Small intestine (tissue), 7 donors: ENCODE results near the gene HES3. TPM values are rescaled to one million over a fixed set of nuclear protein-coding genes. Genes with fewer than 3 reads are reported as not detected.

Experiments
- DNase-seq, 2 donors: peaks; one replicate each; pipeline versions ENCODE4 v3.0.0 to v3.0.0-alpha.2; 2013
- FAIRE-seq: peaks from 2 replicates; lab custom pipeline; 2012; peaks lifted over from hg19 to GRCh38; lab: Jason Lieb, UNC
- H3K27ac ChIP-seq, 3 donors: one replicate each; pipeline ENCODE4 v1.5.1; 2013; ENCODE audit warnings: low read length in 2 of 3, mild to moderate bottlenecking in 2 of 3, control low read depth in 1 of 3, inconsistent platforms in 1 of 3, low read depth in 1 of 3, moderate library complexity in 1 of 3
- H3K27me3 ChIP-seq, 3 donors: one replicate each; pipeline ENCODE4 v1.6.1; 2013; ENCODE audit warnings: low read length in 3 of 3, inconsistent platforms in 1 of 3; ENCODE audit not compliant: control insufficient read depth in 3 of 3, insufficient read depth in 3 of 3
- H3K36me3 ChIP-seq, 3 donors: one replicate each; pipeline ENCODE4 v1.6.1; 2013; ENCODE audit warnings: low read length in 3 of 3, inconsistent platforms in 1 of 3, low read depth in 1 of 3, mild to moderate bottlenecking in 1 of 3, moderate library complexity in 1 of 3; ENCODE audit not compliant: control insufficient read depth in 3 of 3, insufficient read depth in 2 of 3
- H3K4me1 ChIP-seq, 3 donors: one replicate each; pipeline ENCODE4 v1.6.1; 2013; ENCODE audit warnings: low read length in 2 of 3, inconsistent platforms in 1 of 3, low read depth in 1 of 3, mild to moderate bottlenecking in 1 of 3, moderate library complexity in 1 of 3; ENCODE audit not compliant: control insufficient read depth in 3 of 3, insufficient read depth in 2 of 3
- H3K4me3 ChIP-seq, 3 donors: one replicate each; pipeline ENCODE4 v1.5.1; 2013; ENCODE audit warnings: low read length in 3 of 3, control low read depth in 1 of 3, inconsistent platforms in 1 of 3, low read depth in 1 of 3, mild to moderate bottlenecking in 1 of 3, moderate library complexity in 1 of 3
- H3K9me3 ChIP-seq, 2 donors: one replicate each; pipeline ENCODE4 v1.6.1; 2013; ENCODE audit warnings: low read depth in 1 of 2, low read length in 1 of 2; ENCODE audit not compliant: control insufficient read depth in 2 of 2, insufficient read depth in 1 of 2
- WGBS, 3 donors: extraction: QIAGEN DNeasy Blood & Tissue Kit; methylation state at CpG; one replicate each; pipeline ENCODE4 v1.1.7; 2013; 5-methylcytosine and 5-hydroxymethylcytosine counted together
- polyA plus RNA-seq, 4 donors: library from polyadenylated mRNA; stranded (reverse) in 3 of 4; unstranded in 1 of 4; fragments of 200-250 nt in 3 of 4; fragments of 120-200 nt in 1 of 4; gene quantifications; one replicate each; pipeline versions ENCODE4 v1.2.1 to v1.2.3, GENCODE V29; 2013
- donor health status: healthy with polysubstance abuse.
- donor health status: control.
- donor health status: control.
- donor health status: Bipolar disorder and iron deficiency.
- donor health status: healthy.

Gene HES3
- polyA plus RNA-seq, 4 donors, result not detected

- Histone ChIP-seq H3K27me3 (peaks cover 0 to 10% (median 5%) of the 10 kb centered on the region in 3 donors), H3K36me3 (peaks cover 0 to 48% (median 0%) of the 10 kb centered on the region in 3 donors), H3K27ac (no peak overlapping the region), H3K4me1 (peaks cover 0 to 11% (median 0%) of the 10 kb centered on the region in 3 donors), H3K9me3 (no peaks in the 10 kb centered on the region), H3K4me3 (no peak overlapping the region)
- DNase-seq (no peak), FAIRE-seq (no peak)
- WGBS, 3 donors, result 85 to 95% (median 91%) methylated on average over 4 of the region's 4 CpGs
Observed at GRCh38 chr1:6252374-6252710, 8.4 kb downstream of the HES3 start.

GRCh38 chr1:6253380-6253779, 9.4 kb downstream of the HES3 start:
- Histone ChIP-seq H3K4me3 (no peak overlapping the region), H3K4me1 (peaks cover 0 to 11% (median 0%) of the 10 kb centered on the region in 3 donors), H3K36me3 (peaks cover 0 to 50% (median 0%) of the 10 kb centered on the region in 3 donors), H3K9me3 (no peaks in the 10 kb centered on the region), H3K27ac (no peak overlapping the region), H3K27me3 (peaks cover 0 to 6% (median 5%) of the 10 kb centered on the region in 3 donors)
- no peak for DNase-seq
- FAIRE-seq, result no peak
- 90 to 97% (median 94%) methylated on average over 9 of the region's 9 CpGs for WGBS, 3 donors

GRCh38 chr1:6254691-6255090, 10.7 kb downstream of the HES3 start:
- Histone ChIP-seq H3K4me3 (no peak overlapping the region), H3K27ac (no peak overlapping the region), H3K9me3 (no peaks in the 10 kb centered on the region), H3K4me1 (peaks cover 0 to 14% (median 2%) of the 10 kb centered on the region in 3 donors), H3K27me3 (peaks cover 0 to 6% (median 5%) of the 10 kb centered on the region in 3 donors), H3K36me3 (peaks cover 0 to 50% (median 0%) of the 10 kb centered on the region in 3 donors)
- FAIRE-seq (no peak), DNase-seq (no peak)
- 86 to 93% (median 92%) methylated on average over 16 of the region's 16 CpGs for WGBS, 3 donors

GRCh38 chr1:6256645-6257044, 12.7 kb downstream of the HES3 start:
- Histone ChIP-seq H3K4me3 (no peak overlapping the region), H3K36me3 (peaks cover 0 to 39% (median 0%) of the 10 kb centered on the region in 3 donors), H3K9me3 (no peaks in the 10 kb centered on the region), H3K27ac (no peak overlapping the region), H3K27me3 (no peaks in the 10 kb centered on the region), H3K4me1 (peaks cover 0 to 14% (median 2%) of the 10 kb centered on the region in 3 donors)
- no peak for DNase-seq
- WGBS, 3 donors, result 86 to 88% (median 88%) methylated on average over 13 of the region's 13 CpGs
- FAIRE-seq, result no peak

- no peak for FAIRE-seq
- Histone ChIP-seq H3K4me1 (peaks cover 0 to 24% (median 2%) of the 10 kb centered on the region in 3 donors), H3K27me3 (no peaks in the 10 kb centered on the region), H3K36me3 (peaks cover 0 to 32% (median 0%) of the 10 kb centered on the region in 3 donors), H3K4me3 (no peak overlapping the region), H3K27ac (no peak overlapping the region), H3K9me3 (no peaks in the 10 kb centered on the region)
- no peak for DNase-seq
- 89 to 96% (median 94%) methylated on average over 8 of the region's 8 CpGs for WGBS, 3 donors
Observed at GRCh38 chr1:6257541-6258069, 13.6 kb downstream of the HES3 start.

- DNase-seq (peak in 1 of 2 donors; percentile 55), FAIRE-seq (no peak)
- peaks cover 0 to 34% (median 2%) of the 10 kb centered on the region in 3 donors for H3K4me1 ChIP-seq
- H3K9me3 ChIP-seq, result no peaks in the 10 kb centered on the region
- no peak overlapping the region for H3K4me3 ChIP-seq
- no peak overlapping the region for H3K27ac ChIP-seq
- H3K36me3 ChIP-seq, result peaks cover 0 to 27% (median 0%) of the 10 kb centered on the region in 3 donors
- H3K27me3 ChIP-seq, result no peaks in the 10 kb centered on the region
- 58 to 78% (median 64%) methylated on average over 10 of the region's 10 CpGs for WGBS, 3 donors
Observed at GRCh38 chr1:6258675-6259074, 14.7 kb downstream of the HES3 start.

- WGBS, 3 donors, result 5 to 7% (median 7%) methylated on average over 28 to 46 of the region's 46 CpGs
- Histone ChIP-seq H3K27me3 (no peaks in the 10 kb centered on the region), H3K4me1 (peaks cover 0 to 39% (median 2%) of the 10 kb centered on the region in 3 donors), H3K27ac (peak overlapping the region in 2 of 3 donors; percentile 33 to 71), H3K4me3 (peak overlapping the region; percentile 51 to 79 (median 59)), H3K9me3 (no peaks in the 10 kb centered on the region), H3K36me3 (peaks cover 0 to 26% (median 0%) of the 10 kb centered on the region in 3 donors)
- no peak for FAIRE-seq
- peak; percentile 87 to 96 for DNase-seq
Observed at GRCh38 chr1:6259491-6260362, 15.7 kb downstream of the HES3 start.

GRCh38 chr1:6260433-6260934, 16.5 kb downstream of the HES3 start:
- Histone ChIP-seq H3K27ac (peak overlapping the region; percentile 19 to 71 (median 65)), H3K4me3 (peak overlapping the region; percentile 51 to 79 (median 59)), H3K36me3 (peaks cover 0 to 25% (median 1%) of the 10 kb centered on the region in 3 donors), H3K27me3 (no peaks in the 10 kb centered on the region), H3K4me1 (peaks cover 0 to 42% (median 2%) of the 10 kb centered on the region in 3 donors), H3K9me3 (no peaks in the 10 kb centered on the region)
- DNase-seq (peak in 1 of 2 donors; percentile 70), FAIRE-seq (no peak)
- 0 to 1% (median 0%) methylated on average over 27 to 61 of the region's 61 CpGs for WGBS, 3 donors
